Measurements from ENCODE around the gene ZNF575.
"Not testable (repeated sequence)": the region's sequence is repeated elsewhere in the genome, so short reads cannot be mapped to it uniquely, and the experiment has no call there.

Gene ZNF575

GRCh38 chr19:43502419-43502976 is 30.5 kb upstream of the ZNF575 start:
- Histone ChIP-seq H3K9me3 (ENCODE audit: low read length) (no peaks in the 10 kb centered on the region), H2AFZ (ENCODE audit: low read depth, low read length) (no peak overlapping the region), H3K4me1 (ENCODE audit: insufficient read depth, low read length) (peaks cover 12% of the 10 kb centered on the region), H3K27me3 (ENCODE audit: insufficient read depth, low read length) (no peaks in the 10 kb centered on the region), H3K4me3 (ENCODE audit: low read length) (no peak overlapping the region), H3K36me3 (ENCODE audit: insufficient read depth, low read length) (no peaks in the 10 kb centered on the region)

DNA sequence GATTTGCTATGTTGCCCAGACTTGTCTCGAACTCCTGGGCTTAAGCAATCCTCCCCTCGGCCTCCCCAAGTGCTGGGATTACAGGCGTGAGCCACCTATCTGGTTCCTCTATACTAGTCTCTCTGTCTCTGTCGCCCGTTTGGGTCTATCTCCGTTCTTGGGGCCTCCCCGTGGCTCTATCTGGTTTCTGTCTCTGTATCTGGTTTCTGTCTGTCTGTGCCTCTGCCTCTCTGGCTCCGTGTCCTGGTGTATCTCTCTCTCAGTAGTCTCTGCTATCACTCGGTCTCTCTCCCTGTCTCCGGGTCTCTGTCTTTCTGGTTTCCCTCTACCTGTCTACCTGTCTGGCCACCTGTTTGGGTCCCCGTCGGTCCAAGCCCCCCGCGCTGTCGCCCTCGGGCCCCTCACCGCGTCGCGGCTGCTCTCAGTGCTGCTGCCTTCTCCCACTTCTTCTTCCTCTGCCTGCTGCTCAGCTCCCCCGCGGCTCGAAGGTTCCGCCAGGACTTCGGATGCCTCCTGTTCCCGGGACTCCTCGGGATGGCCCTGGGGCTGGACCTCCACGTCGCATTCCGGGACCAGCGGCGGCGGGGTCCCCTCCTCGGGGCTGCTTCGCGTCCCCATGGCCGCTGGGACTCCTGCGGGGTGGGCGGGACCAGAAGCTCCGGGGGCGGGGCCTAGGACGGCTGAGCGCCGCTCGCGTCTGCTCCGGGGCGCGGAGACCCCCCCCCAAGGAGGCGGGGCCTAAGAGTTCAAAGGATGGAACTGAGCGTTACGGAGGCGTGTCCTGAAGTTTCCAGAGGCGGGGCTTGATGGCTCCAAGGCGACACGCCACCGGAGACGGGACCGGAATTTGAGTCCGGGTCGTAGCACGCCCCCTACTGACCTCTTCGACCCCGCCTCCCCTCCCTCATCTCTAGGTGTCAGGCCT is 29.2 kb upstream of the ZNF575 start:
- peaks cover 2% of the 10 kb centered on the region for H3K36me3 ChIP-seq (ENCODE audit: insufficient read depth, low read length)
- peaks cover 12% of the 10 kb centered on the region for H3K4me1 ChIP-seq (ENCODE audit: insufficient read depth, low read length)
- H3K9me3 ChIP-seq (ENCODE audit: low read length), result no peaks in the 10 kb centered on the region
- H2AFZ ChIP-seq (ENCODE audit: low read depth, low read length), result peak overlapping the region; percentile 96
- peak overlapping the region; percentile 71 for H3K4me3 ChIP-seq (ENCODE audit: low read length)
- no peaks in the 10 kb centered on the region for H3K27me3 ChIP-seq (ENCODE audit: insufficient read depth, low read length)

GRCh38 chr19:43504426-43505185 is 28.4 kb upstream of the ZNF575 start, which contains the start of gene PHLDB3:
Gene PHLDB3, minus strand, starts transcription at chr19:43504746. Its CDS starts 628 bp downstream, at chr19:43504118.
- H3K36me3 ChIP-seq (ENCODE audit: insufficient read depth, low read length), result peaks cover 5% of the 10 kb centered on the region
- peaks cover 12% of the 10 kb centered on the region for H3K4me1 ChIP-seq (ENCODE audit: insufficient read depth, low read length)
- no peaks in the 10 kb centered on the region for H3K27me3 ChIP-seq (ENCODE audit: insufficient read depth, low read length)
- H3K4me3 ChIP-seq (ENCODE audit: low read length), result peak within 1 kb of the TSS; percentile 71
- no peaks in the 10 kb centered on the region for H3K9me3 ChIP-seq (ENCODE audit: low read length)
- peak within 1 kb of the TSS; percentile 96 for H2AFZ ChIP-seq (ENCODE audit: low read depth, low read length)

DNA sequence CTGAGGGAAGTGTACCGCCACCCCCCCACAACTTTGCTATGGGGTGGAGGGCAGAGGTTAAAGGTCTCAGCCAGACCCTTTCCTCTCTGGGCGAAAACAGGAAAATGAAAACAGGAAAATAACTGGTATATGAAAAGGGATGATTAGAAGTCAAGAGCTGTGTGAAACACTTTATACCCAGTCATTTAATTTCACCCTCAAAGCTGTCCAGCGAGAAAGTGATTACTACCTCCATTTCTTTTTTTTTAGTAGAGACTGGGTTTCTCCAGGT is 27.9 kb upstream of the ZNF575 start:
- H3K27me3 ChIP-seq (ENCODE audit: insufficient read depth, low read length), result no peaks in the 10 kb centered on the region
- no peaks in the 10 kb centered on the region for H3K9me3 ChIP-seq (ENCODE audit: low read length)
- peaks cover 9% of the 10 kb centered on the region for H3K36me3 ChIP-seq (ENCODE audit: insufficient read depth, low read length)
- no peak overlapping the region for H3K4me3 ChIP-seq (ENCODE audit: low read length)
- H2AFZ ChIP-seq (ENCODE audit: low read depth, low read length), result peak overlapping the region; percentile 96
- peaks cover 12% of the 10 kb centered on the region for H3K4me1 ChIP-seq (ENCODE audit: insufficient read depth, low read length)

- H2AFZ ChIP-seq (ENCODE audit: low read depth, low read length), result no peak overlapping the region
- no peaks in the 10 kb centered on the region for H3K27me3 ChIP-seq (ENCODE audit: insufficient read depth, low read length)
- peaks cover 12% of the 10 kb centered on the region for H3K4me1 ChIP-seq (ENCODE audit: insufficient read depth, low read length)
- peaks cover 2% of the 10 kb centered on the region for H3K9me3 ChIP-seq (ENCODE audit: low read length)
- peaks cover 10% of the 10 kb centered on the region for H3K36me3 ChIP-seq (ENCODE audit: insufficient read depth, low read length)
- no peak overlapping the region for H3K4me3 ChIP-seq (ENCODE audit: low read length)
Observed at GRCh38 chr19:43505941-43506340, 27.0 kb upstream of the ZNF575 start.

- H3K4me3 ChIP-seq (ENCODE audit: low read length), result no peak overlapping the region
- H3K36me3 ChIP-seq (ENCODE audit: insufficient read depth, low read length), result peaks cover 15% of the 10 kb centered on the region
- no peak overlapping the region for H2AFZ ChIP-seq (ENCODE audit: low read depth, low read length)
- H3K27me3 ChIP-seq (ENCODE audit: insufficient read depth, low read length), result no peaks in the 10 kb centered on the region
- H3K9me3 ChIP-seq (ENCODE audit: low read length), result peaks cover 2% of the 10 kb centered on the region
- H3K4me1 ChIP-seq (ENCODE audit: insufficient read depth, low read length), result peaks cover 12% of the 10 kb centered on the region
Observed at GRCh38 chr19:43506629-43507028, 26.4 kb upstream of the ZNF575 start.

DNA sequence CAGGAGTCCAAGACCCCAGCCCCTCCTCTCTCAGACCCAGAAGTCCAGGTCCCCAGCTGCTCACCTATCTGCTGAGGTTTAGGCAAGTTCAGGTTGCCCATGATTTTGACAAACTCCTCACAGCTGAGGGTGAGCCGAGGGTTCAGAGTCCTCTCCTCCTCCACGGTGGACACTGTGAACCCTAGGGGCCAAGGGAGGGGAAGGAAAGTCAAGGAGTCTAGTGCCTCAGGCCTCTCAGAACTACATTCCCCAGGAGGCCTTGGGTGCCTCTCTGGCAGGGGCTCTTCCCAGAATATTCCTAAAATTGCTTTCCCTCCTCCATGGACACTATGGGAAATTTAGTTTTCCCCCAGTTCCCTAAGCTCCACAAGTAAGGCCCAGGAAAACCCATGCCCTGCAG is 25.1 kb upstream of the ZNF575 start:
- H3K4me3 ChIP-seq (ENCODE audit: low read length), result no peak overlapping the region
- H3K36me3 ChIP-seq (ENCODE audit: insufficient read depth, low read length), result peaks cover 15% of the 10 kb centered on the region
- H3K4me1 ChIP-seq (ENCODE audit: insufficient read depth, low read length), result peaks cover 12% of the 10 kb centered on the region
- no peak overlapping the region for H2AFZ ChIP-seq (ENCODE audit: low read depth, low read length)
- H3K27me3 ChIP-seq (ENCODE audit: insufficient read depth, low read length), result no peaks in the 10 kb centered on the region
- peaks cover 4% of the 10 kb centered on the region for H3K9me3 ChIP-seq (ENCODE audit: low read length)

DNA sequence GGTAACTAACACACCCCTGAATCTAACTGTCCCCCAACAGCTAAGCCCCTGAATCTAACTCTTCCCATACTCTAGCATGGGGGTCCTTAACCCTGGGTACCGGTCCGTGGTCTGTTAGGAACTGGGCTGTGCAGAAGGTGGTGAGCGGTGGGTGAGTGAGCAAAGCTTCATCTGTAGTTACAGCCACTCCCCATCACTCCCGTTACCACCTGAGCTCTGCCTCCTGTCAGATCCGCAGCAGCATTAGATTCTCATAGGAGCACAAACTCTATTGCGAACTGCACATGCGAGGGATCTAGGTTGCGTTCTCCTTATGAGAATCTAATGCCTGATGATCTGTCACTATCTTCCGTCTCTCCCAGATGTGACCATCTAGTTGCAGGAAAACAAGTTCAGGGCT is 22.3 kb upstream of the ZNF575 start:
- Histone ChIP-seq H3K36me3 (ENCODE audit: insufficient read depth, low read length) (peaks cover 15% of the 10 kb centered on the region), H2AFZ (ENCODE audit: low read depth, low read length) (no peak overlapping the region), H3K27me3 (ENCODE audit: insufficient read depth, low read length) (no peaks in the 10 kb centered on the region), H3K4me3 (ENCODE audit: low read length) (no peak overlapping the region), H3K9me3 (ENCODE audit: low read length) (peaks cover 8% of the 10 kb centered on the region), H3K4me1 (ENCODE audit: insufficient read depth, low read length) (no peaks in the 10 kb centered on the region)

DNA sequence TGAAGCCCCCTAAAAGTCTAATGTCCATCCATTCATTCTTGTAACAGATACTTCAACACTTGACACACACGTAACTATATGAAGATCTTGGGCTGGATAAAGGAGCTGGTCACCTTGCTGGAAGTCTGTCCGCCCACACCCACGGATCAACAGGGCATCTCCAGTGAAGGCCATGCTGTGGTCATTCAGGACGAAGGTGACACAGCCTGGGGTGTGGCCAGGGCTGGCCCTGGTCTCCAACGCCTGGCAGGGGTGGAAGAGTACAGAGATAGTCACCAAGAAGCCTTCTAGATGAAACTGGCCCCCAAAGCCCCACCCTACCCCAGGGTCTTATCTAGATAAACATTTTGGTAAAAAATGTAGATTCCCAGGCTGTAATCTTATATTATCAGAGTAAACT is 21.7 kb upstream of the ZNF575 start:
- Histone ChIP-seq H3K27me3 (ENCODE audit: insufficient read depth, low read length) (no peaks in the 10 kb centered on the region), H3K4me3 (ENCODE audit: low read length) (no peak overlapping the region), H3K36me3 (ENCODE audit: insufficient read depth, low read length) (peaks cover 15% of the 10 kb centered on the region), H2AFZ (ENCODE audit: low read depth, low read length) (no peak overlapping the region), H3K9me3 (ENCODE audit: low read length) (peaks cover 8% of the 10 kb centered on the region), H3K4me1 (ENCODE audit: insufficient read depth, low read length) (no peaks in the 10 kb centered on the region)

DNA sequence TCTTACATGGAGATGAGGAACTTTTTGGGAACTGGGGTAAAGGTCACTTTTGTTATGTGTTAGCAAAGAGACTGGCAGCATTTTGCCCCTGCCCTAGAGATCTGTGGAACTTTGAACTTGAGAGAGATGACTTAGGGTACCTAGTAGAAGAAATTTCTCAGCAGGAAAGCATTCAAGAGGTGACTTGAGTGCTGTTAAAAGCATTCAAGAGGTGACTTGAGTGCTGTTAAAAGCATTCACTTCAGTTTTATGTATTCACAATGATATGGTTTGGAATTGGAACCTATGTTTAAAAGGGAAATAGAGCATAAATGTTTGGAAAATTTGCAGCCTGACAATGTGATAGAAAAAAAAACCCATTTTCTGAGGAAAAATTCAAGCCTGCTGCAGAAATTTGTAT is 20.6 kb upstream of the ZNF575 start:
- not testable (repeated sequence) for H3K4me3 ChIP-seq (ENCODE audit: low read length); H3K4me1 ChIP-seq (ENCODE audit: insufficient read depth, low read length); H2AFZ ChIP-seq (ENCODE audit: low read depth, low read length); H3K9me3 ChIP-seq (ENCODE audit: low read length); H3K27me3 ChIP-seq (ENCODE audit: insufficient read depth, low read length)
- H3K36me3 ChIP-seq (ENCODE audit: insufficient read depth, low read length), result peaks cover 15% of the 10 kb centered on the region

DNA sequence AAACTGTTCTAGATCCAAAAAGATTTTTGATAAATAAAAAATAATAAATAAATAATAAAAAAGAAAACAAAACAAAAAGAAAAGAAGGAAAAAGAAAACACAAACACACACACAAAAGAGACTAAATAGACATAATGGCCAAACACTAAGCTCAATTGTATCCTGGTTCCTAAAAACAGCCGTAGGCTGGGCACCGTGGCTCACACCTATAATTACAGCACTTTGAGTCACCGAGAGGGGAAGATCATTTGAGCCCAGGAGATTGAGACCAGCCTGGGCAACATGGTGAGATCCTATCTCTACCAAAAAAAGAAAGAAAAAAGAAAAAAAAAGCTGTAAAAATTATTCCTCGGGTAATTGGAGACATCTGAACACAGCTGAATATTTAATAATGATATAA is 14.9 kb upstream of the ZNF575 start:
- Histone ChIP-seq H3K27me3 (ENCODE audit: insufficient read depth, low read length) (no peaks in the 10 kb centered on the region), H3K4me3 (ENCODE audit: low read length) (no peak overlapping the region), H2AFZ (ENCODE audit: low read depth, low read length) (no peak overlapping the region), H3K36me3 (ENCODE audit: insufficient read depth, low read length) (no peaks in the 10 kb centered on the region), H3K9me3 (ENCODE audit: low read length) (peaks cover 2% of the 10 kb centered on the region), H3K4me1 (ENCODE audit: insufficient read depth, low read length) (no peaks in the 10 kb centered on the region)

- Histone ChIP-seq H3K9me3 (ENCODE audit: low read length) (no peaks in the 10 kb centered on the region), H3K36me3 (ENCODE audit: insufficient read depth, low read length) (no peaks in the 10 kb centered on the region), H3K4me1 (ENCODE audit: insufficient read depth, low read length) (no peaks in the 10 kb centered on the region), H3K27me3 (ENCODE audit: insufficient read depth, low read length) (no peaks in the 10 kb centered on the region), H3K4me3 (ENCODE audit: low read length) (no peak overlapping the region), H2AFZ (ENCODE audit: low read depth, low read length) (no peak overlapping the region)
Observed at GRCh38 chr19:43519436-43520088, 13.4 kb upstream of the ZNF575 start.

- Histone ChIP-seq H3K27me3 (ENCODE audit: insufficient read depth, low read length) (no peaks in the 10 kb centered on the region), H3K4me3 (ENCODE audit: low read length) (no peak overlapping the region), H3K9me3 (ENCODE audit: low read length) (no peaks in the 10 kb centered on the region), H3K4me1 (ENCODE audit: insufficient read depth, low read length) (peaks cover 15% of the 10 kb centered on the region), H2AFZ (ENCODE audit: low read depth, low read length) (no peak overlapping the region), H3K36me3 (ENCODE audit: insufficient read depth, low read length) (no peaks in the 10 kb centered on the region)
Observed at GRCh38 chr19:43522929-43523328, 10.1 kb upstream of the ZNF575 start.
